Measurements from ENCODE around the gene STIM1.
"Not testable (repeated sequence)": the region's sequence is repeated elsewhere in the genome, so short reads cannot be mapped to it uniquely, and the experiment has no call there.

The STIM1 gene

GRCh38 chr11:3856856-3857553, 1.5 kb downstream of the STIM1 start:
- DNase-seq, result no peak

- DNase-seq, result no peak
These were observed 2.2 kb downstream of the STIM1 start for GRCh38 chr11:3857628-3858027.

GRCh38 chr11:3859373-3859881, 4.0 kb downstream of the STIM1 start:
- no peak for DNase-seq

- DNase-seq, result no peak
These were observed 4.9 kb downstream of the STIM1 start for GRCh38 chr11:3860375-3860774.

GRCh38 chr11:3860898-3861393, 5.5 kb downstream of the STIM1 start:
- not testable (repeated sequence) for DNase-seq

GRCh38 chr11:3861683-3862082, 6.2 kb downstream of the STIM1 start:
- no peak for DNase-seq

GRCh38 chr11:3865388-3866193, 10.1 kb downstream of the STIM1 start:
- DNase-seq, result no peak

- DNase-seq, result no peak
These were observed 10.7 kb downstream of the STIM1 start for GRCh38 chr11:3866206-3866605.

GRCh38 chr11:3866836-3867208, 11.4 kb downstream of the STIM1 start:
- DNase-seq, result no peak

- DNase-seq, result no peak
These were observed 12.0 kb downstream of the STIM1 start for GRCh38 chr11:3867209-3868091.

- no peak for DNase-seq
These were observed 18.4 kb downstream of the STIM1 start for GRCh38 chr11:3873712-3874349.

- no peak for DNase-seq
These were observed 21.1 kb downstream of the STIM1 start for GRCh38 chr11:3876613-3877012.

GRCh38 chr11:3877364-3878257, 22.1 kb downstream of the STIM1 start:
- DNase-seq, result no peak

GRCh38 chr11:3878258-3878584, 22.8 kb downstream of the STIM1 start:
- DNase-seq, result no peak

- no peak for DNase-seq
These were observed 23.9 kb downstream of the STIM1 start for GRCh38 chr11:3879216-3879966.

GRCh38 chr11:3879967-3880542, 24.6 kb downstream of the STIM1 start:
- no peak for DNase-seq

GRCh38 chr11:3880724-3881123, 25.3 kb downstream of the STIM1 start:
- DNase-seq, result no peak

- no peak for DNase-seq
These were observed 27.2 kb downstream of the STIM1 start for GRCh38 chr11:3882655-3883054.

GRCh38 chr11:3885855-3886254, 30.4 kb downstream of the STIM1 start:
- DNase-seq, result no peak

- no peak for DNase-seq
These were observed 31.5 kb downstream of the STIM1 start for GRCh38 chr11:3886985-3887384.

Measured in NCI-H2107 (cell line).